Activated CD4-positive, alpha-beta T cell treated with anti-CD3 and anti-CD28 coated beads, Interleukin-2, Interleukin-6, amounts not matched to agents 100 ng/mL and 50 ng/mL, durations not matched to agents 16 hours and 8 hours (primary cell): ENCODE data around the gene SNRPA1.
A peak's percentile ranks its signal among the peaks of the same experiment; 100 is the strongest.
"Not testable (repeated sequence)": the region's sequence is repeated elsewhere in the genome, so short reads cannot be mapped to it uniquely, and the experiment has no call there.

Experiments used
- DNase-seq: peaks from one replicate; pipeline ENCODE4 v3.0.0-alpha.2; 2020

SNRPA1 gene

DNA sequence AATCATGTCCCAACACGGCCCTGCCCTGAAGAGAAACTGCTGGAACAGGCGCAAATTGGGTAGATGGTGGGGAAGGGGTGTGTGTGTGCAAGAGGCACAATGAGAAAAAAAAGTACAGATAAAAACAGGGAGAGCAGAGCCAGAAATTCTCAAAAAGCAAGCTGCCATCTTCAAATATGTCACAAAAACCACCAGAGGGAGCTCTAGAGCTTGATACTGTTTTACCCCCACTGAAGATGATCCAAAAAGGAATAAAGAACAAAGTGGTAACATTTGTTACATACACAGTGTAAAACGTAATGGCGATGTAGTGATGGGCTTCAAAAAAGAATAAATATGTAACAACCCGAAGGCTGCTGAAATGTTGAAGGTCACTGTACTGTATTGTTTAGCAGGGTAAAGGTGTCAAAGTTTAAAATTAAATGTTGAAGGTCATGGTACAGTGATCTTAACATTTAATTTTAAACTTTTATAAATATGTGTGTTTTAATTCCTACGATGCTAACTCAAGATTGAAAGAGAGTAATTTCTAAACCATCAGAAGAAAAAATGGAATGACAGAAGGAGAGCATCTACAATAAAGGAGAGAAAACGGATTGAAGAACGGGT lies 6.0 kb downstream of the SNRPA1 start:
- DNase-seq: peak; percentile 72

DNA sequence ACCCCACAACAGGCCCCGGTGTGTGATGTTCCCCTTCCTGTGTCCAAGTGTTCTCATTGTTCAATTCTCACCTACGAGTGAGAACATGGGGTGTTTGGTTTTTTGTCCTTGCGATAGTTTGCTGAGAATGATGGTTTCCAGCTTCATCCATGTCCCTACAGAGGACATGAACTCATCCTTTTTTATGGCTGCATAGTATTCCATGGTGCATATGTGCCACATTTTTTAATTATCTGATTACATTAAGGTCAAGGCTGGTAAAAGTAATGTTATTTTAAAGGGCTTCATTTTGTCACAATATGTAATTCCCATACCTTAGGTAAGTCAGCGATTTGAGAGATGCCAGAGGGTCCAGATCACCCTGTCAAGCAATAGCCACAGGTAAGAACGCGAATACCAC lies 7.7 kb downstream of the SNRPA1 start:
- not testable (repeated sequence) for DNase-seq

DNA sequence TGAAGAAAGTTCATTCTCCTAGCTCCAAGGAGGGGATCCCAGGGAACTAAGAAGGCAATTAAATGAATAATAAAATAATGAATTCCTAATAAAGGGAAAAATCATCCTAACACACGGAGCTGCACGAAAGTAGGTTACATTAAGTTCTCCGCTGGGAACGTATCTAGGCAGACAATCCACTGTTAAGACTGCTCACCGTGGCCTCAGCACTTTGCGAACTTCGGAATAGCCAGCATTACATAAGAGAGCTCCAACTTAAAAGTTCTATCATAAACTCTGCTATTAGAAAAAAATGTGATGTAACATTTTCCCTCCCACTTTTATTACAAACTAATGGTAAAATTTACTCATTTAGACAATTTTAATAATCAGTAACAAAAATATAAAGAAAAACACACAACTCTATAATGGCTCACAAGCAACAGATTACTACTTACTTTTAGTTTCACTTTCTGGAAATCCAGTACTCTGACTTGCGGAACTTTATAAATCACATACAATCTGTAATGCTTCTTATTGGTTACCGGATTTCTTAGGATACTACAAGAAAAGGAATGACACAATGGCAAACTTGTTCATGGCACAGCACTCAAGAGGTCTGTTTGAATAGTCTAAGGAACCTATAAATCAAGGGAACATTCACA lies 8.5 kb downstream of the SNRPA1 start:
- DNase-seq: no peak

DNA sequence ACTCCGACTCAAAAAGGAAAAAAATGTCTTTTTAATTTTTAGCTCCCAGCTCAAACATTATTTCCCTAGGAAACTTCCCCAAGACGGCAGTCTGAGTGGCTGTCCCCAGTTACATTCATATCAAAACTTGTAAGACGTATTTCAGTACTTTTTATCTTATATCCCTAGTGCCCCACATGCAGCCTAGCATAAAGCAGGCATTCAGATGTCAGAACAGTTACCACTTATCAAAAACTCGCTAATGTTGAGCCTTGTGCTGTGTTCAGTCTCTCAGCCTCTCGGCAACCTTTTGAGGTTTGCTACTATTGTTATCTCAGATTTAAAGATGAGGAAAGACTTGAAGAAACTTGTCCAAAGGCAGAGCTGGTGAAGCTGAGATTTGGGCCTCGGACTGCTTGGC lies 11.1 kb downstream of the SNRPA1 start:
- DNase-seq: no peak

DNA sequence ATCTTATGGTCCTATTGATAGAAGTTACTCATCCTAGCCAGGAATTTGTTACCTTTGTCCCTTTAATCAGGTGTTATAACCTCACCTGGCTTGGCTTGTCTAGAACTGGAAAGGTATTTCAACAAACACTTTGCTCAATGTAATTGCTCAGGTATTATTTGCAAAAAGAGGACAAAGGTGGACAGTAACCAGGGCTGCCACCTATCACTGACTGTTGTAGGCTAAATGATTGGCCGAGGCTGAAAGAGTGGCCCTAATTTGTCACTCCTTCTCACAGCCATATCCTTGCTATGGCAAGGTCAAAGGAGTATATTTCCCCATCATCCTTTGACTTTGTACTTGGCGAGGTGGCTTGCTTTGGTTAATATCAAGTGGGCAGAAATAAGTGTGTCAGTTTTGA lies 15.0 kb downstream of the SNRPA1 start:
- no peak for DNase-seq

DNA sequence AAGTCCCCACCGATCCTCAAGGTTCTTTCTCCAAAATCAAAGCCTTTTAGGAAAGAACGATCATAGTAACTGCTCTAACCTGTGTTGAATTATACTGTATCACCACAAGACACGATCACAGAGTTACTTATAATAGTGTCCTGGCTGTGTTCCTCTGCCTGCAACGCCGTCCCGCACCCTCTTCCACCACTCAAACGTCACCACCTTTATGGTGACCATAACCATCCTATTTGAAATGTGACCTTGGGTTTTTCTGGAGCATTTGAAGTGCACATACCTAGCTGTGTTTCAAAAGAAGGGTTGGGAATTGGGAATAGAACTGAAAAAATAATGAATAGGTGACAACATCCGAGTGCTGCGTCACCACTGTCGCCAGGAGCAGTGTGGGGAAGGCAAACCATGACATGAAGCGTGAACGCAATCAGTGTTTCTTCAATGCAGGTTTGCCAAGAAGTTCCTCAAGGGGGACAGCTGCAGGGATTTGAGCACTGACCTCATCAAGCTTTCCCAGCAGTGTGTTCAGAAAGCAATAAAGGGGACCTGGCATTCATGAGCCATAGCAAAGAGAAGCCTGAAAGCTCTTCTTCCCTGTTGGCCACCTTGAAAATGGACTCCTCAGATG lies 17.0 kb downstream of the SNRPA1 start:
- no peak for DNase-seq

DNA sequence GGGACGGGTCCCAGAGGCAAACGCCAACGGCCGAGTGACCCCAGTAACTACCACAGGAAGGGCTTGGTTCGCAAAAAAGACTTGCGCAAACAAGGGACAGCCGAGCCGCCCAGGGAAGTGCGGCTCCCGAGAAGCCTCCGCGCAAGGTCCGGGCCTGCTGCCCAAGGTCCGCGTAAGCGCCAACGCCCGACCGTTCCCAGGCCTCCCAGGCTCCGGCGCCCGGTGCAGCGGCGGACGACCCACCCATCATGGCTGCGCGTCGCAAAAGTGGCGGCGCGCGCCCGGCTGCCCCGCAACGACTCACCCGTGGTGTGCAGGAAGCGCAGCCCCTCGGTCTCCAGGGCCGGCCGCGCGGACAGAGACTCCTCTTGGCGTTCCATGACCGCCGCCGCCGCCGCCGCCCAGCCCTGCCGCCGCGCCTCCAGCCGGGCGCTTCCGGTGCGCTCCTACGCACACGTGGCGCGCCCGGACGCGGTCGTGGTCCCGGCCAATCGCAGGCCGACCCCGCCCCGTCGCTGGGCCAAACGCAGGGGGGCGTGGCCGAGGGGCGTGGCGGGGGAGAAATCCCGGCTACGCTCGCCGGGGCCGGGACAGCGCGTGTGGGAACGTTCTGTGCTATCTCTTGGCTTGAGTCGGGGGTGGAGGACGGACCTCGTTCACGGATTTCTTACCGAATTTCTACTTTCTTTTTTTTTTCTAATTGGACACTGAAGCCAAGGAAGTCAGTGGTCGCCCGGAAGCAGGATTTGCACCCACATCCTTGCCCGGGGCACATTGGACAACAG lies 17.8 kb downstream of the SNRPA1 start, which contains the start of gene SELENOS:
Gene SELENOS (minus strand): TSS at position 448 of the 785 bp plus-strand sequence. CDS start 68 bp downstream, at position 380.
- DNase-seq: peak; percentile 92

DNA sequence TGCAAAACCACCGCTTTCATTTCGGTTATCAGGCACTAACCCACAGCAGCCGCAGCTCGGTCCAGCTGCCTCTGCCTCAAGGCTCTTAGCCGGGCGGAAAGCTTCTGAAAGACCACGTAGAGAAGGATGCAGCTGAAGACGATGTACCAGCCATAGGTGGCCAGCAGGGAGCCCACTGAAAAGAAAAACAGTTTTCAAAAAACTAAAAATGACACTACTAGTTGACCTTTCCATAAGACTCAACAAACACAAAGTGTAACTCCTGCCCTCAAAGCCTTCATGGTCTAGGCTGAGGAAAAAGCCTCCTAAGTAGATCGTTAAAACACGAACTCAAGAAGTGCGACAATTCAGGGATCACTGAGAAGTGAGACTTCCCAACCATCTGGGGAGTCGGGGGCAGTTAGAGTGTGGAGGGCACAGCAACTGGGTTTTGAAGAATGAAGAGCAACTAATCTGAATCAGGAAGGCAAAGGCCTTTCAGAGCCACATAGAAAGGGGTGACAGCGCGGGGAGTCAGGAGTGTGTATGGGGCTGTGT lies 18.5 kb downstream of the SNRPA1 start:
- DNase-seq: peak; percentile 50

DNA sequence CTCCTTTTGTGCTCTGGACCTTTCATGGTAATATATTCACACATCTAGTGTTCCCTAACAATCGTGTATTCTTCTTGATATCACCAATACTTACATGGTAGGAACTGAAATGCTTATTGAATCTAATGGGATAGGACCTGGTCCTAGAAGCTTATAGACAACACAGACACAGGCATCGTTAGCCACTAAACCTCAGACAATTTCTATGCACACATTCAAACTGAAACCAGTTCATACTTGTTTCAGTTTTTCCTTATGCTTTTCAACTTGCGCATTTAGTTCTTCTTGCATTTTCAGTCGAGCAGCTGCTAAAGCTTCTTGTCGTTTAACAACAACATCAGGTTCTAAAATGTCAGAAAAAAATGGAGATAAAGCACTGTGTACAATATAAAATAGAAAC lies 20.0 kb downstream of the SNRPA1 start:
- DNase-seq: peak; percentile 65

DNA sequence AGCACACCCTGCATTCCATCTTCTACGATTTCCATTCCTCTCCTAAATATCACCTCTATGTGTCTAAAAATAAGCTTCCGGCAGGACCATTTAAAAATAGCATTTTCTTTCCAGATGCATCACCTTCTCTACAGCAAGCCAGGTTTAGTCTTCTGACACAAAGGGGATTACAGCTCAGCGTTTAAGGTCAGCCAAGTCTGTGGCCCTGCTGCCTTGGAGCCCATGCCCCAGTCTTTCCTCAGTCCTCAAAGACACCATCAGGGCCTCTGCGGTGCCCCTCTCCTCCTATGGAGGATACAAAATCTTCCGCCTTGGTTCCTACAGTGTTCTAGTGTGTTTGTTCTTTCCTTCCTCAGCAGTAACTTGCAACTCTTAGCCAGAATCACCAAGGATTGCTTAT lies 21.5 kb downstream of the SNRPA1 start:
- no peak for DNase-seq

DNA sequence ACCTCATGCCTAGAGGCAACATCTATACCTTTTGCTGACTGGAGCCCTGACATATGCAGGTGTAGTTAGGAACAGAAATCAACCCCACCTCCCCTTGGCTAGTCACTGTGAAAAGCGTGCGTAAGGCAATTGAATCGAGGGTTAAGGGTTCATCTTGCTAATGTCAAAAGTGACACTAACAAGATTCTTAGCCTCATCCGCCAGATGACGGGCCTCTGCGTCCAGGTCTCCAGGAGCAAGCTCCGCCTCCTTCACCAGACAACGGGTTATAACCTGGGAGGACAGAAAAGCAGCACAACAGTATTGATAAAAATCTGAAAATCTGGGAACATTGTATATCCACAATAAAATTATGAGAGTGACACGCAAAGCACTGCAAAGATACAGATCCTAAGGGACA lies 22.5 kb downstream of the SNRPA1 start:
- no peak for DNase-seq

DNA sequence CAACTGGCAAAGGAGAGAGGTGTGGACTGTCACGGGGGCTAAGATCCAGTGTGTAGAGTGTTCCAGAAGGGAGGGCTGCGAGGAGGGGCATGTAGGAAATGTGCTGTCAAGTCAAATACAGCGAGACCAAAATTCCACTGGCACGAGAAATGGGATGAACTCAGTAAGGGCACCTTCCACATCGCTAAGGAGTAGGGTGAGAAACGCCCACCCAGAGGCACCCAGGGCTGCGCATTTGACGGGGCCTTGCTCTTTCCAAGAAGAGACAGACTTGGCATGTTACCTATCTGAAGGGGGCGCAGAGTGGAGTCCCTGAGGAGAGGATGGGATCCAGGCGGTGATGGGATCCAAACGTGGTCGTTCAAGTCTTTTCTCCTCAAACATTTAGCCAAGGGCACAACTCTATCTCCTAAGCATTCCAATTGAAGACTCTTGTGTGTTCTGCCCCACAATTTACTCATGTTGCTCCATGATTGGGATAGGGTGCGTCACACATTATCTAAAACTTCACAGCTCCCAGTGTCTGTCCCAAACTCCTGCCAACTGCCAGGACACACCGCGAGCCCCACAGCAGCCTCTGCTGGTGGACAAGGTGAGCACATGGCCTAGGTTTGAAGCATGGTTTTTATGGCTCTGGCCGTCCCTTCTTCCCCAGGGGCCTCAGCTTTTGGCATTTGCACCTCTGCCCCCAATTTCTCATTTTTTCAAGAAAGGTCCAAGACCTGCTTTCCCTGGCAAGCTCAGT lies 25.4 kb downstream of the SNRPA1 start:
- DNase-seq: no peak

DNA sequence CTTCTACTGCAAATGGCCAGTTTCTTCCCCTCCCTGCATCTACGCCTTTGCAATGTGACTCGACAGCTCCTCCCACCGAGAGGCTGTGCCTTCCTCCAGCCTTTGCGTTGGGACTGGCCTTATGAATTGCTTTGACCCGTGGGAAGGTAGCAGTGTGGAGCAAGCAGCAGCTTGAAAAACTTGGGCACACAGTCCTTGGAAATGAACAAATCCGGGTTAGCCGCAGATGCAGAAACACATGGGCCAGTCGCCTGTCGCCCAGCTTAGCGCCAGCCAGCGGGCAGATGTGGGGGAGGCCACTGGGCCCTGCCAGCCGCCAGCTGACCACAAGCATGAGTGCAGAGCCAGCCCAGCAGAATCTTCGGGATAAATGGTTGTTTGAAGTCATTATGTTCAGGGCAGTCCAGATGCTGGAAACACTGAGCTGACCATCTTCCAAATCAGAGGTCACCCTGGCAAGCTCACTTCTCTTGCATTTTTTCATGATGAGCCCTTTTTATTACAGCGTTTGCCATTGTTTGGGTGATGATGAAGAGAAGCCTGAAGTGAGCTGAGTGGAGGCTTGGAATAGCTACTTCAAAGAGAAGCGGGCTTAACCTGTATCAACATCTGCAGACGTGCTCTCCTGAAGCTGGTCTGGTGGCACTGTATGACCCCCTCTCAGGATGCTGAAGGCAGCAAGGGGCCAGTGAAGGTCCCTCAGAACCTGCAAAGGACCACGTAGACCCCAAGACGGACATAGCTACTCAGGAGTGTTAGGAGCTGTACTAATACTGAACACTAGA lies 27.5 kb downstream of the SNRPA1 start:
- DNase-seq: no peak

DNA sequence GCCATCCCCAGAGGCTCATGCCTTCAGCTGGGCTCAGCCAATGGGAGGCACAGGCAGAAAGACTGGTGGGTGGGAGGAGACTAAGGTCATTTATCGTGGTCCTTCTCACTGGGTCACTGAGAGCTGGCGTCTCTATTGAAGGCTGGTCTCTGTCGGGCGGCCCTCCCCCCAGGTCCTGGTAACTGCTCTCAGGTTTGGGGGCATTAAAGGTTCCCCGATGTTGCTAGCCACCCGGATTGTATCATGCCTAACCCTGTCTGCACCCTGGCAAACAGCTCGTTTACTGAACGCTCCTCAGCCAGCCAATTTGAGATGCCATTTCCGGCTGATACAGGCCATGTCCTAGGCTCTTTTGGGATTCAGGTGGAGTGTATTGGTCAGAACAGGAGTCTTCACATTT lies 28.3 kb downstream of the SNRPA1 start:
- DNase-seq: no peak

DNA sequence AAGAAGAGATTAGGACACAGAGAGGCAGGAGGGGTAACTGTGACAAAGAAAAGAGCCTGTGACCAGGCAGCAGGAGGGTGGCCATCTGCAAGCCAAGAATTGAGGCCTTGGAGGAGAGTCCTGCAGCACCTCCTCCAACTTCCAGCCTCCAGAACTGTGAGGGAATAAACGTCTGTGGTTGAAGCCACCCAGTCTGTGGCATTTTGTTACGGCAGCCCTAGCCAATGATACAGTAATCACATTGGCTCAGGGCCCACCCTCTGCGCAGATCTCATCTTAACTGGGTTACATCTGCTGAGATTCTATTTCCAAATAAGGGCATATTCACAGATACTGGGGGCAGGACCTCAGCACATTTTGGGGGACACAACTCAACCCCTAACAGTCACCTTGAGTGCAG lies 29.0 kb downstream of the SNRPA1 start:
- DNase-seq: no peak

DNA sequence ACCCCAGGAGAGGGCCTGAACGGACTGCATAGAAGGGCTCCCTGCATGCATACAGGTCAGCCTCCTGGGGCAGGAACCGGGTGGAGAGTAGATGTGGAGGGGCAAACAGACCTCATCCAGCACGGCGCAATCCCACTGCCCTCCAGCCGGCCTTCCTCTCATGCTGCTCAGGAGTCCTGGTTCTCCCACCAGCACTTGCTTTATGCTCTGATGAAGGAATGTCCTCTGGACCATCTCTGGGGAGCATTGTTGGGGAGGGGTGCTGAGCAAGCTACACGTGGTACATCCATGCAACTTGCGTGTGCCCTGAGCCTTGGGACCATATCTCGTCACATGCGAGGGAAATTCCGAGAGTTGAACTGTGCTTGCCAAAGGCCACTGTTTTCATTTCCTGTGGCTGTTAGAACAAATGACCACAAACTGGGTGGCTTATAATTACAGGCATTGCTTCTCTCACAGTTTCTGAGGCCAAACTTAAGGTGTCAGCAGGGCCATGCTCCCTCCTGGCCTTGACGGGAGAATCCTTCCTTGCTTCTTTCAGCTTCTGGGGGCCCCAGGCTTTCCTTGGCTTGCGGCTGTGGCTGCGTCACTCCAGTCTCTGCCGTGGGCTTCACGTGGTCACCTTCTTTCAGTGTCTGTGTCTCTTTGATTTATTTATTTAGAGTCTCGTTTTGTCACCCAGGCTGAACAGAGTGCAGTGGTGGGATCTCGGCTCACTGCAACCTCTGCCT lies 30.0 kb downstream of the SNRPA1 start:
- DNase-seq: no peak

DNA sequence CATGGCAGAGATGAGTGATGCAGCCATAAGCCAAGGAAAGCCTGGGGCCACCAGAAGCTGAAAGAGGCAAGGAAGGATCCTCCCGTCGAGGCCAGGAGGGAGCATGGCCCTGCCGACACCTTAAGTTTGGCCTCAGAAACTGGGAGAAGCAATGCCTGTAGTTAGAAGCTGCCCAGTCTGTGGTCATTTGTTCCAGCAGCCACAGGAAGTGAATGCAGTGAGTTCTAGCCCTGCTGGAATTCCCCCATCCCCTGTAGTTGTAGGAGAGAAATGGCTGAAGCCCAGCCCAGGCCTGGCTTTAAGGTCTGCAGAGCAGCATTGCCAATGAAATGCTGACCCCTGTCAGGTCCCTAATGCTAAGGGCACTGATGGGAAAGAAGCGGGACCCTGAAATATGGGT lies 31.0 kb downstream of the SNRPA1 start:
- DNase-seq: no peak

DNA sequence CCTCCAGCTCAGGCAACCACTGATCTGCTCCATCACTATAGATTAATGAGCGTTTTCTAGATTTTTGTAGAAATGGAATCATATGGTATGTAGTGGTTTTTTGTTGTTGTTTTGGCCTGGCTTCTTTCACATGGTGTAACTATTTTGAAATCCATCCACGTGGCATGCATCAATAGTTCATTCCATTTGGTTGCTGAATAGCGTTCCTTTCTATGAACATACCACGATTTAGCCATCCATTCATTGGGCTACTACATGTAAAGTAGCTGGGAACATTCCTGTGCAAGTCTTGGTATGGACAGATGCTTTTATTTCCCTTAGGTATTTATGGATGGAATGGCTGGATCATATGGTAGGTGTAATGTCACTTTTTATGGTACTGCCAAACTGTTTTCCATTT lies 32.5 kb downstream of the SNRPA1 start:
- DNase-seq: no peak

DNA sequence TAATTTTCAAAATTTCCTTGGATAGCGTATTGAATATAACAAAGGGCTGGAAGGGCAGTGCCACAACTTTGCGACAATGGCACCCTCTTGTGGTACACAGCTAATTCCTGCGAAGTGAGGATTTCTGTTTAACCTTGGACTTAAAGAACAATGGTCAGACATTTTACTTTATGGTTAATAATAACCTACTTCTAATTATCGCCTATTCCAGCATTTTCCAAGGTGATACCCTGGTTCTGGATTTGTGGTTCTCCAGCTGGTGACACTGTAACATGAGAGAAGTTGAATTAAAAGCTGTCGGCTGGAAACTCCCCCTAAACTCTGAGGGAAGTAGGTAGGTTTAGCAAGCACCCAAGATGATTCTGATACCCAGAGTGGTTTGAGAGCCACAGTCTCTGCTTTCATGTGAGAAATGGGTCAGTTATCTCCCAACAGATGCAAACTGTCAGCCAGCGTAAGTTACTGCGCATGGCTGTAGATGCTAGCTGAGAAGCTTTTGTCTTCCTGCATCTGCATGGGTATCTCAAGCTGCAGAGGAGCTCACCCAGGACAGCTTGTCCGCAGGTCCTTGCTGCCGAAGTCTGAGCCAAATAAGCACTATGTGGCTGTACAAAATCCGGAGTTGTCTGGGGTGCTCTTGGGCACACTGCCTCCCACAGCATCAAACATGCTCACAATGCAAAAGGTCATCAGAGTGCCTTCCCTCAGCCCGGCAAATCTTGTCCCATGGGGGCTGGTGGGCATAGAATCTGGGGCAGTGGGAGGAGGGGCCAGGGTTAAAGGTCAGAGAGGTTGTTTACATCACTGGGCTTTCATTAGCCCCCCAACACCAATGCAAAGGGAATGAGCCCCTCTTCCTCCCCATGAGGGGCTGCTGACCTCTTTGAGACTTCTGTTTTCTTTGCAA lies 36.6 kb downstream of the SNRPA1 start:
- DNase-seq: peak; percentile 73

DNA sequence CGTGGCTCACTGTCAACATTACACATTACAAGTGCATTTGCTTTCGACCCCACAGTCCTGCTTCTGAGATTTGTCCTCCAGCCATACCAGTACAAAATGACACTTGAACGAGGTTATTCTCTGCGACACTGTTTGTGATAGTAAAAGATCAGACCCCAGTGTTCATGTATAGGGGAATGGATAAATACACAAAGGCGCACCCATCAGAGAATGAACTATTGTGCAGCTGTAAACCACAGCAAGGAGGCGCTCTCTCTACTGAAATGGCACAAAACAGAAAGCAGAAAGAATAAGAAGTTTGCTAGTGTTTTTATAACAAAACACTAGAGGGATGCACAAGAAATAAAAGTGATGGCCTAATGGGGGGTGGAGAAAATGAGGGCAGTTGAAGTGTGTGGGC lies 38.3 kb downstream of the SNRPA1 start:
- DNase-seq: no peak
